NCI-H2029 treated with DMSO at 0.1 percent for 48 hours (cell line): ENCODE data around the gene GABBR2.
A peak's percentile ranks its signal among the peaks of the same experiment; 100 is the strongest.

Experiments used
- DNase-seq: peaks from one replicate; lab custom pipeline; 2025; lab: John Stamatoyannopoulos, UW

The GABBR2 gene

DNA sequence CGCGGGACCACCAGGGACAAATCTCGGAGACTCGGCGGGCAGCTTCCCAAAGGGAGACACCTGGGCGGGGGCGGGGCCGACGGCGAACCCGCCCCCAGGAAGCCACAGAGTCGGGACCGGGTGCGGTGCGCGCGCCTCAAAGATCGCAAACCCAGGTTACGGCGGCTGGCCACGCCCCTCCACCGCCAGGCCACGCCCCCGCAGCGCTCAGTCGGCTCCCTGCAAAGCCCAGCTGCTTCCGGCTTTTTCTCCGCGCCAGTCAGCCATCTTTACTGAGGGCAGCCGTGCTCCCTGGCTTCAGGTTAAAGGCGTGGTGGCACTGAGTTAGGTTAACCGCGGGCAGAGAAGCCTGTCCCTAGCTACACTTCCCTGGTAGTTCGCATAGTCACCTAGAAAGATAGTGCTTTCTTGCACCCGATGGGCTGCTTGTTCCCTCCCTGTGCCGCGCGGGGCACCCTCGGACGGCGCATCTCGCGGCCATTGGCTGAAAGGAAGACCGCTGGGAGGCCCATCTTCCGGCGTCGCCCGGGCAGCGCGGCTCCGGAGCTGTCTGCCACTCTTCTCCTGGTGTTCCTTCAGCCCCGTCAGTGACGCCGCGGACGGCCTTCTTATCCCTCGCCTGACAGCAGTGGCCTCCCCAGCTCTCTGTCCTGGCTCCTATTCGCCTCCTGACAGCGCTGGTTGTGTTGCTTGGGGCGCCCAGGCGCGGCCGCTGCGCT lies 453.0 kb downstream of the GABBR2 start, which contains the start of gene TBC1D2:
Gene TBC1D2, minus strand, starts transcription at position 72 of the 719 bp plus-strand sequence. CDS start 108 bp downstream, outside the sequence.
- peak; percentile 84 for DNase-seq

DNA sequence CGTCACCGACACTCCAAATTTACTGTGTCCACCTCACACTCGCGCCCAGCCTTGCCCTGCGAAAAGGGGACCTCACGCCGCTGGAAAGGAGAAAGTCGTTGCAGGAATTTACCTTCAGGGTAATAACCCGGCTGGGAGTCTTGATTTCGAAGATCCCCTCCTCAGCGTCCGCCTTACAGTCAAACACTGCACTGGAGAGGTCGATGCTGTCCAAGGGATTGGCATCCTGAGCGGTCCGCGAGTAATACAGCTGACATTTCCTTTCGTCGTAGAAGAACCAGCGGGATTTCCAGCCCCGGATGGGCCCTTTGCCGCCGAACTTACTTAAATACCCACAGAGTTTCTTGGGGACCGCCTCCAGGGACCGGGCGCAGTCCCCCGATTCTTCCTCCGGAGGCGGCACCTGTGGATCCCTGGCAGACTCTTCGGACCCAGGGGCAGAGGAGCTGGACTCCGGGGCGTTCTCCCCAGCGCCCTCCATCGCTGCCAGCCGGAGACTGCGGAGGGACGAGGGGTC lies 453.6 kb downstream of the GABBR2 start:
- no peak for DNase-seq

DNA sequence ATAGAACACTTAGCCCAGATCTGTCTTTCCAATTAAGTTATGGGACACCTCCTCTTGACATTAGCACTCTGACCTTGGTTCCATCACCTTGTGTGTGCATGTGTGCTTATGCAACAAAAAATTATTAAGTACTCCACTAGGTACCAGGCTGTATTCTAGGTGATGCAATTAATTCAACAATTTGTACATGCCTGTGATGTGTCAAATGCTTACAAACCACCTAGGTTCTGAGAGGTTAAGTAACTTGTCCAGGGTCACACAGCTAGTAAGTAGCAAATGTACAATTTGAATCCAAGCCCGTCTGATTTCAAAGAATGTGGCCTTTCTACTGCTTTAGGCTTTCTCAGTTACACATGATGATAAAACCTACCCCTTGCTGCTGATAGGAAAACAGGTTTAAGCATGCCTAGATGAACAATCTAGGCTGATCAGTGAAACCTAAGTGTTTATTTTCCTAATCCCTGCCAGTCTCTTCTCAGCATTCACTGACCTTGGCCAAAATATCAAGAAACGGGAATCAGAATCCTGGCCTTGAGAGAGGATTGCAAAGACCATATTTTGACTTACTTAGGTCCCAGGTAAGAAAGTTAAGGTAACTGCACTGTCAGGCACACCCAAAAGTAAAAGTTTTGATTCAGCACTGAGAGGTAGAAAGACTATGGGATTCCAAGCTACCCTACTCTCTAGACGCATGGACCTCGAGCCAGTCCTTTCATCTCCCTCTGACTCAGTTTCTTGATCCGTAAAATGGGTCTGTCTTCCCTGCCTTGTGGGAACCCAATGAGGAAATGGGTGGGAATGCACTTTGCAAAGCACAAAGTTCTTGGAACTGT lies 454.3 kb downstream of the GABBR2 start:
- no peak for DNase-seq

GRCh38 chr9:98253565-98253964 lies 455.2 kb downstream of the GABBR2 start:
- DNase-seq = no peak

DNA sequence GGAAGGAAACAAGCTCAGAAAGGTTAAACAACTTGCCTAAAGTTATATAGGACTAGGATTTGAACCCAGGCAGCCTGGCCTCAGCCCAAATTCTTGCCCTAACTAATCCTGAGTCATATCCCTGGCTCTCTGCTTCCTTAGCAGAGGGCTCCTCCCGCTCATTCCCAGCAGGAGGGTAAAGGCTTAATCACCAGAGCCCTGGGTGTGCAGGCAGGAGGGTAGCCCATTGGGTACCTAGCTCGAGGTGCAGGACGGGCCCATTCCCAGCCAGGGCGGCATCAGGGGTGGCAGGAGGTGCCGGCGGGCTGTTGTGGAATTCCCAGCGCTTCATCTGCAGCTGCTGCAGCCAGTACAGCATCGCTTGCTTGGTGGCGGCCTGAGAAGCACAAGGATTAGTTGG lies 457.2 kb downstream of the GABBR2 start:
- no peak for DNase-seq

DNA sequence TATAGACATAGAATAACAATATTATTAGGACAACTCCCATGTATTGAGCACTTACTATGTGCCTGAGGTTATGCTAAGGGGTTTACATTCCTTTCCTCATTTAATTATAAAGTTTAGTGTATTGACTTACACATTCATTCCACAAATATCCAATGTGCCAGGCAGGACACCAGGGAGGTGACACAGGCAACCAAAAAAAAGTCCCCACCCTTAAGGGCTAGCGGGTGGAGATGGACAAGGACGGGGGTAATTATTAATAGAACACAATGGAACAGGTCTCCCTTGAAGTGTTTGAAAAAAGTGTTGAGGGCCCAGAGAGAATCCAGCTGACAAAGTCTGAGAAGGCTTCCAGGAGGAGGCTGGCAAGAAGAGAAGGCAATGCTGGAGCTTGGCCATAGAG lies 459.0 kb downstream of the GABBR2 start:
- DNase-seq = no peak

GRCh38 chr9:98248737-98249474 lies 459.8 kb downstream of the GABBR2 start:
- DNase-seq = no peak

DNA sequence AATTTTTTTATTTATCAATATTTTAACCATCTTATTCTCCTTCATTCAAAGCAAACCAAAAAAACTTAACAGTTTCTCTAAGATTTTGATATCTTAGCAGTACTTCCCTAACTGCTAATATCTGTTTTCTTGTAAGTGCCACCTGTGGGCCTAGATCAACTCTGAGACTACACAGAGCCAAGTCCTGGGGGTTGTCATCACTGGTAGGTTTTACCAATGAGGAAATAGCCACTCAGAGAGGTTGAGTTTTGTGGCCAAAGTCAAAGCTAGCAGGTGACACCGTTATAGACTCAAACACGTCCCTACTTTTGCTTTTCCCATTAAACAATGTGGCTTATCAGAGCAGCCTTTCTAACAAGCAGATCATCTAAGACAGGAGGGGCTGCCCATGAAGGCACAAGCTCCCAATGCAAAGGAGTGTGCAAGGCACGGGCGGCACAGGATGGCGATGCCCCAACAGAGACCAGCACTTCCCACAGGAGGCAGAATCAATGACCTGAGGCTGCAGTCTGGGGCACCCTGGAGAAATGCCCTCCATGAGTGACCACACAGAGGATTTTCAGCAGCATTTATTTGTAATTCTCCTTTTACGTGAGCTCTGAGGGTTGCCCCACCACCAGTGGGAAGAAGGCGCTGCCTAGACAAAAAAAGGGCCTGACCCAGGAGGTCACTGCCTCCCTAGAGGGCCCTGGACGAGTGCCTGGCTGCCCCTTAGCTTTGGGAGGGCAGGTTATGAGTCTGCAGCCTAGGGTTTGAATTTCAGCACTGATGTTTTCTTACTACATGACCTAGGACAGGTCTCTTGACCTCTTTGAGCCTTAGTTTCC lies 460.7 kb downstream of the GABBR2 start:
- no peak for DNase-seq

DNA sequence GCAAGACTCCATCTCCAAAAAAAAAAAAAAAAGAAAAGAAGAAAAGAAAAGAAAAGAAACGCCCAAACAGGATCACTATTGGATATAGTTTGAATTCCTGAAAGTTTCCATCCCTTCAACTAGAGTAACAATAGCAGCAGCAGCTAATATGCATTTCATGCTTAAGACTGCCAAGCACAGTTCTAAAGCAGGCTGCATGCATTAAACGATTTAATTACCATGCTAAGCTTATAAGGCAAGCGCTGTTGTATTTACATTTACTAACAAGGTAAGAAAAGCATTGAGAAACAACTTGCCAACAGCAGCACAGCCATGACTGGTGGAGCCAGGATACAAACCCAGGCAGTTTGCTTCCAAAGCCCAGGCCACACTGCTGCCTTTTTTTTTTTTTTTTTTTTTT lies 466.3 kb downstream of the GABBR2 start:
- no peak for DNase-seq

GRCh38 chr9:98241357-98242300 lies 467.1 kb downstream of the GABBR2 start:
- no peak for DNase-seq

DNA sequence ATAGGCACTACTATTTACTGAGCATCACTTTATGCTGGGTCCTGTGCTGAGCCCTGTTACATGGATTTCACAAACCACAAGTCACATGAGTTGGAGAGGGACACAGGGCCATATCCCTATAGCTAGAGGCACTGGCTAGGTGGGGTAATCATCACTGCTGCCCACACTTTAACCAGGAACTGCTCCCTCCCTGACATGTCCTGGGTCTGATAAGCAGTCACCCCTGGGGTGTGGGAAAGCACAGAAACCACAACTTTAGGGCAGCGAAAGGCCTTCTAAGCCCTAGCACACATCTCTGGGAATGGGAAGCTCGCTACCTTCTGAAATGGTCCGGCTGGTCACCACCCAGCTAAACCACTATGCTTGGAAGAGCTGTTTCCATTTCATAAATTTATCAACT lies 468.3 kb downstream of the GABBR2 start:
- no peak for DNase-seq
